Osteoblast (primary cell): ENCODE results near the gene TACC2. TPM values are rescaled to one million over a fixed set of nuclear protein-coding genes. Genes with fewer than 3 reads are reported as not detected.
A peak's percentile ranks its signal among the peaks of the same experiment; 100 is the strongest.

ENCODE experiments used
- DNase-seq: peaks from one replicate; pipeline ENCODE4 v3.0.0; 2011; ENCODE audit warnings: low spot score, mixed read lengths; ENCODE audit not compliant: insufficient read length; ENCODE audit errors: missing footprints
- H2AFZ ChIP-seq: 2 replicates; pipeline ENCODE4 v1.6.0; 2011; ENCODE audit warnings: mild to moderate bottlenecking, low read length
- H3K27ac ChIP-seq: 2 replicates; pipeline ENCODE4 v1.5.1; 2011; ENCODE audit warnings: mild to moderate bottlenecking, low read depth, low read length, moderate library complexity
- H3K27me3 ChIP-seq: 2 replicates; pipeline ENCODE4 v1.6.0; 2012; ENCODE audit warnings: mild to moderate bottlenecking, control low read depth, inconsistent platforms, low read length, moderate library complexity; ENCODE audit not compliant: insufficient read depth
- H3K36me3 ChIP-seq: 2 replicates; pipeline ENCODE4 v1.5.1; 2011; ENCODE audit warnings: mild to moderate bottlenecking, low read length, control low read depth, moderate library complexity; ENCODE audit not compliant: insufficient read depth
- H3K4me1 ChIP-seq: 2 replicates; pipeline ENCODE4 v1.5.1; 2011; ENCODE audit warnings: mild to moderate bottlenecking, low read length, control low read depth, moderate library complexity; ENCODE audit not compliant: insufficient read depth
- H3K4me2 ChIP-seq: 2 replicates; pipeline ENCODE4 v1.6.0; 2011; ENCODE audit warnings: mild to moderate bottlenecking, low read length; ENCODE audit not compliant: insufficient read depth
- H3K4me3 ChIP-seq: fragments of 200-600 bp; sonication (generic); 3 replicates; pipeline ENCODE4 v1.5.1; 2012; ENCODE audit warnings: mild to moderate bottlenecking, low read length, inconsistent platforms; ENCODE audit not compliant: insufficient read depth
- H3K79me2 ChIP-seq: 2 replicates; pipeline ENCODE4 v1.6.0; 2012; ENCODE audit warnings: mild to moderate bottlenecking, low read length, control low read depth, inconsistent platforms; ENCODE audit not compliant: insufficient read depth
- H3K9me3 ChIP-seq: 2 replicates; pipeline ENCODE4 v1.5.1; 2011; ENCODE audit warnings: low read depth, low read length, control low read depth
- H4K20me1 ChIP-seq: 2 replicates; pipeline ENCODE4 v1.6.0; 2012; ENCODE audit warnings: mild to moderate bottlenecking, low read length, control low read depth; ENCODE audit not compliant: insufficient read depth
- total RNA-seq: library from RNA; depleted of rRNA; stranded (reverse); fragments of >200 nt; gene quantifications from 2 replicates; pipeline ENCODE4 v1.2.3, GENCODE V29; 2012
- TF ChIP-seq, protein P1 (sequence below): IDR thresholded peaks from 2 replicates; pipeline ENCODE4 v1.5.1; 2011; ENCODE audit warnings: mild to moderate bottlenecking, low read depth, low read length, moderate library complexity; ENCODE audit errors: extremely low read depth

The TACC2 gene
- total RNA-seq, 1 donor, result 5.8 TPM

GRCh38 chr10:122281751-122282150 is 292.8 kb downstream of the TACC2 start:
- Histone ChIP-seq H3K4me2 (peak overlapping the region; percentile 62), H2AFZ (peak overlapping the region; percentile 43), H3K4me3 (peak overlapping the region; percentile 46)

DNA sequence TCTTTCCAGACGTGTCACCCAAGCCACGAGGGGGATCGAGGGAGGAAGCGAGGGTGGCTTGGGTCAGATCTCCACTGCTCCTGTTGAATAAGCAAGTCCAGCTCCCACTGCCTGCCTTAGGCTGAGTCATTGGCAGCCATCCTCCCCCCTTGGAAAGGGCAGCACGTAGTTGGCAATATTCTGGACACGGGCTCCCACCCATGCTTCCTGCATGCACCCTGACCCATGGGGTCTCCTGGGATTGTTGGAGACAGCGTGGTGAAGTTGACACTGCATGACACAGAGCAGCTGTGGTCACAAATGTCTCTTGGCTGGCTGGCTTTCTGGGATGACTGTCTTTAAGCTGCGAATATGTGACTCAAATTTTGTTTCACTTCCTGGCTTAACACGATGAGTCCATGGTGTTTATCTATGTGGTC is 293.3 kb downstream of the TACC2 start:
- H3K4me2 ChIP-seq, result peak overlapping the region; percentile 62
- H3K4me1 ChIP-seq, result peaks cover 19% of the 10 kb centered on the region
- H3K79me2 ChIP-seq, result no peaks in the 10 kb centered on the region
- H3K9me3 ChIP-seq, result no peaks in the 10 kb centered on the region
- TF ChIP-seq, protein P1, sequence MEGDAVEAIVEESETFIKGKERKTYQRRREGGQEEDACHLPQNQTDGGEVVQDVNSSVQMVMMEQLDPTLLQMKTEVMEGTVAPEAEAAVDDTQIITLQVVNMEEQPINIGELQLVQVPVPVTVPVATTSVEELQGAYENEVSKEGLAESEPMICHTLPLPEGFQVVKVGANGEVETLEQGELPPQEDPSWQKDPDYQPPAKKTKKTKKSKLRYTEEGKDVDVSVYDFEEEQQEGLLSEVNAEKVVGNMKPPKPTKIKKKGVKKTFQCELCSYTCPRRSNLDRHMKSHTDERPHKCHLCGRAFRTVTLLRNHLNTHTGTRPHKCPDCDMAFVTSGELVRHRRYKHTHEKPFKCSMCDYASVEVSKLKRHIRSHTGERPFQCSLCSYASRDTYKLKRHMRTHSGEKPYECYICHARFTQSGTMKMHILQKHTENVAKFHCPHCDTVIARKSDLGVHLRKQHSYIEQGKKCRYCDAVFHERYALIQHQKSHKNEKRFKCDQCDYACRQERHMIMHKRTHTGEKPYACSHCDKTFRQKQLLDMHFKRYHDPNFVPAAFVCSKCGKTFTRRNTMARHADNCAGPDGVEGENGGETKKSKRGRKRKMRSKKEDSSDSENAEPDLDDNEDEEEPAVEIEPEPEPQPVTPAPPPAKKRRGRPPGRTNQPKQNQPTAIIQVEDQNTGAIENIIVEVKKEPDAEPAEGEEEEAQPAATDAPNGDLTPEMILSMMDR, result no peak
- peak overlapping the region; percentile 43 for H2AFZ ChIP-seq
- no peak for DNase-seq
- peaks cover 5% of the 10 kb centered on the region for H3K27me3 ChIP-seq
- no peaks in the 10 kb centered on the region for H4K20me1 ChIP-seq
- H3K27ac ChIP-seq, result peak overlapping the region; percentile 22
- H3K36me3 ChIP-seq, result no peaks in the 10 kb centered on the region
- peak overlapping the region; percentile 46 for H3K4me3 ChIP-seq

More at GRCh38 chr10:122281751-122282150, 292.8 kb downstream of the TACC2 start:
- peak overlapping the region; percentile 22 for H3K27ac ChIP-seq
- DNase-seq, result no peak
- TF ChIP-seq, protein P1, result no peak
- no peaks in the 10 kb centered on the region for H3K9me3 ChIP-seq
- no peaks in the 10 kb centered on the region for H3K36me3 ChIP-seq
- H3K4me1 ChIP-seq, result peaks cover 16% of the 10 kb centered on the region
- no peaks in the 10 kb centered on the region for H3K79me2 ChIP-seq
- H4K20me1 ChIP-seq, result no peaks in the 10 kb centered on the region
- peaks cover 5% of the 10 kb centered on the region for H3K27me3 ChIP-seq

- peaks cover 8% of the 10 kb centered on the region for H3K27me3 ChIP-seq
- H3K4me3 ChIP-seq, result no peak overlapping the region
- no peaks in the 10 kb centered on the region for H3K9me3 ChIP-seq
- no peak overlapping the region for H2AFZ ChIP-seq
- H3K4me1 ChIP-seq, result peaks cover 21% of the 10 kb centered on the region
- H3K4me2 ChIP-seq, result no peak overlapping the region
- H3K36me3 ChIP-seq, result no peaks in the 10 kb centered on the region
- H3K27ac ChIP-seq, result no peak overlapping the region
- TF ChIP-seq, protein P1, result no peak
- DNase-seq, result no peak
- no peaks in the 10 kb centered on the region for H4K20me1 ChIP-seq
- H3K79me2 ChIP-seq, result no peaks in the 10 kb centered on the region
These were observed 293.9 kb downstream of the TACC2 start for GRCh38 chr10:122282909-122283308.

DNA sequence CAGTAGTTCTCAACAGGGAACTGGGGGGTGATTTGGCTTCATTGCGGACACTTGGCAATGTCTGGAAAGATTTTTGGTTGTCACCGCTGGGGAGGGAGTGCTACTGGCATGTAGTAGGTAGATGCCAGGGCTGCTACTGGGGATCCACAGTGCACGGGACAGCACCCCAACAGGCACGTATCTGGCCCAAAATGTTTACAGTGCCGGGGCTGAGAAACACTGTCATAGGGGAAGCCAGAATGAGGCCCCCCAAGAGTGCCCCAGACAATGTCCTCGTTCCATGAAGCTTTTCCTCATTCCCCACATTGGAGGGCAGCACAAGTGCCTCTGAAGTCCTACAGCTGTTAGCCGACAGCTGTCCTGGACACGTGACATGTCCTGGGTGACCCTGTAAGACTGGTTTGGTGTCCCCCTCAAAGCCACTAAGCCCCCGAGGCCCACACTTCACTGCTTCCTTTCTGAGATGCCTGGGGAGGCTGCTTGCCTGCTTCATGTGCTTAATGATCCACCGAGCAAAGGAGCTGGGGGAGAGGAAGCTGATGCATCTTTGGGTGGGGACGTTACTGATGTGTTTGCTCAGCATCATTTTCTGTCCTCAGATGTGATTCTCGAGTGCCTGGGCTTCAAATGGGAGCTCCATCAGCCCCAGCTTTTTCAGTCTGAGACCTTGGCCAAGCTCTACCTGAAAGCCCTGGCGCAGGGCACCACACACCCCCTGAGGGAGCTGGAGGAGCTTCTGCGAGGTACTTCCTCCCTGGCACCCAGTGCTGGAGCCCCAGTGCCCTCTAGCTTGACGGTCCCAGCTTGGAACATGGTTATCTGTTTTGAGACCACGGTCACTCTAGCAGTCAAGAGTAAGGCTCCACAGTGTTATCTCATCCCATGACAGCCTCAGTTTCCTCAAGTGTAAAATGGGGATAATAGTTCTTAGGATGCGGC is 296.8 kb downstream of the TACC2 start:
- no peaks in the 10 kb centered on the region for H3K36me3 ChIP-seq
- no peaks in the 10 kb centered on the region for H4K20me1 ChIP-seq
- no peak overlapping the region for H3K4me2 ChIP-seq
- no peak overlapping the region for H3K27ac ChIP-seq
- H3K9me3 ChIP-seq, result no peaks in the 10 kb centered on the region
- H3K27me3 ChIP-seq, result peaks cover 8% of the 10 kb centered on the region
- no peak overlapping the region for H3K4me3 ChIP-seq
- no peak for DNase-seq
- no peaks in the 10 kb centered on the region for H3K79me2 ChIP-seq
- TF ChIP-seq, protein P1, result no peak
- H2AFZ ChIP-seq, result no peak overlapping the region
- H3K4me1 ChIP-seq, result peaks cover 17% of the 10 kb centered on the region
